ENCODE measurements around the gene HOXA5.

HOXA5 gene

GRCh38 chr7:27133409-27134231, 9.9 kb downstream of the HOXA5 start:
- DNase-seq (ENCODE audit: low spot score) = no peak

GRCh38 chr7:27132978-27133377, 10.5 kb downstream of the HOXA5 start:
- no peak for DNase-seq (ENCODE audit: low spot score)

GRCh38 chr7:27132214-27132613, 11.3 kb downstream of the HOXA5 start:
- DNase-seq (ENCODE audit: low spot score) = no peak

- no peak for DNase-seq (ENCODE audit: low spot score)
These were observed 12.1 kb downstream of the HOXA5 start for GRCh38 chr7:27131390-27131819.

GRCh38 chr7:27130540-27131389, 12.7 kb downstream of the HOXA5 start, which contains the start of gene HOXA4:
HOXA4 (minus strand) TSS chr7:27130757; CDS start chr7:27130733, 24 bp downstream.
- peak; percentile 89 for DNase-seq (ENCODE audit: low spot score)

- peak; percentile 59 for DNase-seq (ENCODE audit: low spot score)
These were observed 13.5 kb downstream of the HOXA5 start for GRCh38 chr7:27129729-27130539.

GRCh38 chr7:27128776-27129728, 14.4 kb downstream of the HOXA5 start:
- no peak for DNase-seq (ENCODE audit: low spot score)

- no peak for DNase-seq (ENCODE audit: low spot score)
These were observed 15.4 kb downstream of the HOXA5 start for GRCh38 chr7:27128034-27128433.

- DNase-seq (ENCODE audit: low spot score) = no peak
These were observed 16.7 kb downstream of the HOXA5 start for GRCh38 chr7:27126596-27127327.

GRCh38 chr7:27125986-27126394, 17.5 kb downstream of the HOXA5 start:
- no peak for DNase-seq (ENCODE audit: low spot score)

GRCh38 chr7:27124902-27125689, 18.4 kb downstream of the HOXA5 start:
- no peak for DNase-seq (ENCODE audit: low spot score)

- DNase-seq (ENCODE audit: low spot score) = no peak
These were observed 19.2 kb downstream of the HOXA5 start for GRCh38 chr7:27124096-27124901.

- DNase-seq (ENCODE audit: low spot score) = no peak
These were observed 19.9 kb downstream of the HOXA5 start for GRCh38 chr7:27123477-27124053.

GRCh38 chr7:27123007-27123476, 20.4 kb downstream of the HOXA5 start:
- DNase-seq (ENCODE audit: low spot score) = no peak

GRCh38 chr7:27122077-27122910, 21.2 kb downstream of the HOXA5 start:
- DNase-seq (ENCODE audit: low spot score) = no peak

GRCh38 chr7:27121684-27122076, 21.8 kb downstream of the HOXA5 start:
- DNase-seq (ENCODE audit: low spot score) = no peak

GRCh38 chr7:27119412-27119911, 24.0 kb downstream of the HOXA5 start:
- DNase-seq (ENCODE audit: low spot score) = no peak

Measured in RKO (cell line).